ENCODE measurements around the gene FBXL13.
A peak's percentile ranks its signal among the peaks of the same experiment; 100 is the strongest.
"Not testable (repeated sequence)": the region's sequence is repeated elsewhere in the genome, so short reads cannot be mapped to it uniquely, and the experiment has no call there.

The FBXL13 gene

DNA sequence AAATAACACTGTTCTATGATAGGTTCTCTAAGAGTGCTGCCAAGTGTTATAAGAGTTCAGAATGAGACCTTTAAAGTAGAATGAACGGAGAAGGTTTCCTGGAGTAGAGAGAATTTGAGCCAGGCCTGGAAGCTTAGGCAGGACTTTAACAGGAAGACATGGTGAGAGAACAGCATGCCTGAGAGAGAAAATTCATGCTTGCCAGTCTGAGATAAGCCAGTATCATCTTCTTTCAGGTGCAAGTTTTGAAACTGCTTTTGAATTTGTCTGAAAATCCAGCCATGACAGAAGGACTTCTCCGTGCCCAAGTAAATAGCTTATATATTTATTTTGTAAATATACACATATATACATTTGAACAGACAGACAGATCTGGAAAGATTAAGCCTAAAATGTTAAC is 22.4 kb upstream of the FBXL13 start:
- Mint-ChIP-seq H3K9me3 (no peaks in the 10 kb centered on the region), H3K27ac (no peak overlapping the region), H3K36me3 (ENCODE audit: low read depth) (peaks cover 76% of the 10 kb centered on the region), H3K4me3 (no peak overlapping the region), H3K27me3 (no peaks in the 10 kb centered on the region), H3K4me1 (ENCODE audit: low read depth) (peaks cover 3% of the 10 kb centered on the region)
- DNase-seq: no peak

- not testable (repeated sequence) for H3K27me3 Mint-ChIP-seq; H3K27ac Mint-ChIP-seq; DNase-seq; H3K4me1 Mint-ChIP-seq (ENCODE audit: low read depth); H3K9me3 Mint-ChIP-seq; H3K4me3 Mint-ChIP-seq
- H3K36me3 Mint-ChIP-seq (ENCODE audit: low read depth): peaks cover 73% of the 10 kb centered on the region
Observed at GRCh38 chr7:103095558-103095957, 21.0 kb upstream of the FBXL13 start.

GRCh38 chr7:103094102-103094501 is 19.5 kb upstream of the FBXL13 start:
- no peak for DNase-seq
- H3K4me3 Mint-ChIP-seq: no peak overlapping the region
- peaks cover 76% of the 10 kb centered on the region for H3K36me3 Mint-ChIP-seq (ENCODE audit: low read depth)
- peaks cover 4% of the 10 kb centered on the region for H3K4me1 Mint-ChIP-seq (ENCODE audit: low read depth)
- no peak overlapping the region for H3K27ac Mint-ChIP-seq
- H3K9me3 Mint-ChIP-seq: no peaks in the 10 kb centered on the region
- H3K27me3 Mint-ChIP-seq: no peaks in the 10 kb centered on the region

- H3K27ac Mint-ChIP-seq: peak overlapping the region; percentile 0
- peaks cover 83% of the 10 kb centered on the region for H3K36me3 Mint-ChIP-seq (ENCODE audit: low read depth)
- peaks cover 4% of the 10 kb centered on the region for H3K4me1 Mint-ChIP-seq (ENCODE audit: low read depth)
- no peak overlapping the region for H3K4me3 Mint-ChIP-seq
- no peak for DNase-seq
- no peaks in the 10 kb centered on the region for H3K9me3 Mint-ChIP-seq
- no peaks in the 10 kb centered on the region for H3K27me3 Mint-ChIP-seq
Observed at GRCh38 chr7:103093429-103093828, 18.8 kb upstream of the FBXL13 start.

- H3K9me3 Mint-ChIP-seq; DNase-seq; H3K4me1 Mint-ChIP-seq (ENCODE audit: low read depth); H3K27ac Mint-ChIP-seq; H3K4me3 Mint-ChIP-seq; H3K27me3 Mint-ChIP-seq: not testable (repeated sequence)
- peaks cover 88% of the 10 kb centered on the region for H3K36me3 Mint-ChIP-seq (ENCODE audit: low read depth)
Observed at GRCh38 chr7:103092321-103092720, 17.7 kb upstream of the FBXL13 start.

- H3K4me1 Mint-ChIP-seq (ENCODE audit: low read depth): peaks cover 23% of the 10 kb centered on the region
- H3K9me3 Mint-ChIP-seq: no peaks in the 10 kb centered on the region
- no peak overlapping the region for H3K4me3 Mint-ChIP-seq
- no peak overlapping the region for H3K27ac Mint-ChIP-seq
- H3K36me3 Mint-ChIP-seq (ENCODE audit: low read depth): peaks cover 82% of the 10 kb centered on the region
- no peak for DNase-seq
- H3K27me3 Mint-ChIP-seq: no peaks in the 10 kb centered on the region
Observed at GRCh38 chr7:103083210-103083609, 8.6 kb upstream of the FBXL13 start.

- H3K27me3 Mint-ChIP-seq: no peaks in the 10 kb centered on the region
- peaks cover 81% of the 10 kb centered on the region for H3K36me3 Mint-ChIP-seq (ENCODE audit: low read depth)
- H3K4me3 Mint-ChIP-seq: no peak overlapping the region
- no peak overlapping the region for H3K27ac Mint-ChIP-seq
- peaks cover 29% of the 10 kb centered on the region for H3K4me1 Mint-ChIP-seq (ENCODE audit: low read depth)
- no peak for DNase-seq
- H3K9me3 Mint-ChIP-seq: no peaks in the 10 kb centered on the region
Observed at GRCh38 chr7:103082497-103082896, 7.9 kb upstream of the FBXL13 start.

DNA sequence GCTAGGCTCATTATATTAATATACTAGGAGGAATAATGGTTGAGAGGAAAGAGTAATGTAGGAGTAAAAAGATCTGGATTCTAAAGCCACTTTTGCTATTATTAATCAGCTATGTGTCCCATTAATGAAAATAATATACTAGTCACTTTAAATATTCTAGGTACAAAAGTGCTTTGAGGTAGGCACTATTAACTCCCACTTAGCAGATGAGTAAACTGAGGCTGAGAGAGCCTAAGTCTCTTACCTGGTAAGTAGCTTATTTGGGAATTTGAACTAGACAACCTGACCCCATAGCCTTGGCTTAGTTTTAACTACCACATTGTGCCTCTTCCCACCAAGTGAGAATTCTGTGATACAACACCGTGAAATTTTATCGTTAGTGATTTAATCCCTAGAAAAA is 6.3 kb upstream of the FBXL13 start:
- H3K4me3 Mint-ChIP-seq: no peak overlapping the region
- H3K9me3 Mint-ChIP-seq: no peaks in the 10 kb centered on the region
- no peak for DNase-seq
- H3K27me3 Mint-ChIP-seq: no peaks in the 10 kb centered on the region
- peaks cover 81% of the 10 kb centered on the region for H3K36me3 Mint-ChIP-seq (ENCODE audit: low read depth)
- peaks cover 44% of the 10 kb centered on the region for H3K4me1 Mint-ChIP-seq (ENCODE audit: low read depth)
- no peak overlapping the region for H3K27ac Mint-ChIP-seq

DNA sequence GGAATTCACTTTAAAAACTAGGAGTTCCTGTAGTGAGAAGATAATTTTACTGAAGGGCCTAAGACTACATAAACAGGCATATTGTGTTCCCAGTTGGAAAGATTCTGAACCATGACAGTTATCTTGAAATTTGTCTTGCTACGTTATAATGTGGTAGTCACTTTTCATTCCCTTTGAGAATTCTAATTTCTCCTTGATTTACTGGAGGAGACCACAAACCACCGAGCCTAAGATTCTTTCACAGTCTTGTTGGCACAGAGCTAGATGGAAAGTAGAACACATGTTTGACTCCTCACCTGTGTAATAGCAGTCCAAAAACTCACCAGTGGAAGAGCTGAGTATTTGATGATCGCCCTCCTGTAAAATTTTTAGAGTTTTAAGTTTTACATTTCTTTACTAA is 5.2 kb upstream of the FBXL13 start:
- no peaks in the 10 kb centered on the region for H3K9me3 Mint-ChIP-seq
- H3K27ac Mint-ChIP-seq: no peak overlapping the region
- H3K4me1 Mint-ChIP-seq (ENCODE audit: low read depth): peaks cover 51% of the 10 kb centered on the region
- H3K36me3 Mint-ChIP-seq (ENCODE audit: low read depth): peaks cover 78% of the 10 kb centered on the region
- H3K27me3 Mint-ChIP-seq: no peaks in the 10 kb centered on the region
- H3K4me3 Mint-ChIP-seq: no peak overlapping the region
- DNase-seq: no peak

DNA sequence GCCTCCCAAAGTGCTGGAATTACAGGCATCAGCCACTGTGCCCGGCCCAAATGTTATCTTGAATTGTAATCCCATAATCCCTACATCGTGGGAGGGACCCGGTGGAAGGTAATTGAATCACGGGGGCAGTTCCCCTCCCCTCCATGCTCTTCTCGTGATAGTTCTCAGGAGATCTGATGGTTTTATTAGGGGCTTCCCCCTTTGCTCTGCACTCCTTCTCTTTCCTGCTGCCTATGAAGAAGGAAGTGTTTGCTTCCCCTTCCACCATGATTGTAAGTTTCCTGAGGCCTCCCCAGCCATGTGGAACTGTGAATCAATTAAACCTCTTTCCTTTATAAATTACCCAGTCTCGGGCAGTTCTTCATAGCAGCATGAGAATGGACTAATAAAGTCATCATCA is 3.6 kb upstream of the FBXL13 start:
- H3K4me1 Mint-ChIP-seq (ENCODE audit: low read depth): peaks cover 61% of the 10 kb centered on the region
- DNase-seq, H3K27me3 Mint-ChIP-seq, H3K9me3 Mint-ChIP-seq, H3K27ac Mint-ChIP-seq, H3K4me3 Mint-ChIP-seq: not testable (repeated sequence)
- peaks cover 61% of the 10 kb centered on the region for H3K36me3 Mint-ChIP-seq (ENCODE audit: low read depth)

GRCh38 chr7:103077318-103077717 is 2.7 kb upstream of the FBXL13 start:
- Mint-ChIP-seq H3K4me3 (no peak overlapping the region), H3K27ac (no peak overlapping the region), H3K36me3 (ENCODE audit: low read depth) (peaks cover 53% of the 10 kb centered on the region), H3K27me3 (no peaks in the 10 kb centered on the region), H3K9me3 (no peaks in the 10 kb centered on the region), H3K4me1 (ENCODE audit: low read depth) (peaks cover 59% of the 10 kb centered on the region)
- DNase-seq: no peak

GRCh38 chr7:103076764-103077163 is 2.2 kb upstream of the FBXL13 start:
- Mint-ChIP-seq H3K36me3 (ENCODE audit: low read depth) (peaks cover 48% of the 10 kb centered on the region), H3K4me1 (ENCODE audit: low read depth) (peaks cover 58% of the 10 kb centered on the region), H3K27ac (peak overlapping the region; percentile 97), H3K4me3 (peak overlapping the region; percentile 97), H3K27me3 (no peaks in the 10 kb centered on the region), H3K9me3 (no peaks in the 10 kb centered on the region)
- no peak for DNase-seq

GRCh38 chr7:103075337-103075918 is 832 bp upstream of the FBXL13 start:
- H3K36me3 Mint-ChIP-seq (ENCODE audit: low read depth): peaks cover 42% of the 10 kb centered on the region
- H3K27ac Mint-ChIP-seq: peak overlapping the region; percentile 97
- H3K9me3 Mint-ChIP-seq: no peaks in the 10 kb centered on the region
- H3K4me3 Mint-ChIP-seq: peak overlapping the region; percentile 97
- peak; percentile 87 for DNase-seq
- peaks cover 54% of the 10 kb centered on the region for H3K4me1 Mint-ChIP-seq (ENCODE audit: low read depth)
- no peaks in the 10 kb centered on the region for H3K27me3 Mint-ChIP-seq

DNA sequence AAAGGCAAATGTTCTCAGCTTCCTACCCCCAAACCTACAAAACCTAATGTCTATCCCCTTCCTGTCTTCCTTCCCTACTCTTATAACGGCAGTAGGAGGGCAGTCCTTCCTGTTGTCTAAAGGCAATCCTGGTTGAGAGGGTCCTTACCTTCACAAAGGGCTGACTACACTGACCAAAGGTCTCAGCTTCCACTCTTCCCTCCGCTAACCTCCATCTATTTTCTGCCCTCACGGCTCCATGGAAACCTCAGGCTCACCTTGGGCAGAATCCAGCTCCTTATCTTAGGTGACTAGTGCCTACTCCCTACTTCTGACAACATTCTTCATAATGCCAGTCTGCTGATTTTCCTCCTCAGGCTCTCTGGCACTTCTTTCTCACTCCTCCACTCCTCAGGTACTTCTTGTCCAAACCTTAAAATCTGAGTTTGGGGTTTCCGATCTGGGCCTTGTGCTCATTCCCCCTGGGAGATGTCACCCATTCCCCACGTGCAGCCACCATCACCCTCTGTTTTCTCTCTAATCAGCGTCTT is 542 bp downstream of the FBXL13 start:
- Mint-ChIP-seq H3K9me3 (no peaks in the 10 kb centered on the region), H3K27me3 (no peaks in the 10 kb centered on the region), H3K36me3 (ENCODE audit: low read depth) (peaks cover 34% of the 10 kb centered on the region), H3K27ac (peak overlapping the region; percentile 94), H3K4me3 (peak overlapping the region; percentile 97), H3K4me1 (ENCODE audit: low read depth) (peaks cover 49% of the 10 kb centered on the region)
- DNase-seq: no peak

DNA sequence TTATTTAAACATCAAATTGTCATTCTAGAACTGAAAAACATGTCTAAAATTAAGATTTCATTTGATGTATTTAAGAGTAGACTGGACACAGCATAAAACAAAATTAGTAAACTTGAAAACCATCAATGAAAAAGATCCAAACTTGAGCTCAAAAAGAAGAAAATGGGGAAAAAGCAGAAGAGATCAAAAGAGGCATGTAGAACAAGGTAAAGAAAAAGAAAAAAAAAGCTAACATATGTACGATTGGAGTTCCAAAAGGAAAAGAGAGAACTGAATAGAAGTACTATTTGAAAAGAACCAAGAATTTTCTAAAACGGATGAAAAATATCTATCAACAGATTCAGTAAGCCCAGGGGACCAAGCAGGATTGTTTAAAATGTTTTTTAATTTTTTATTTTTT is 3.6 kb downstream of the FBXL13 start:
- no peaks in the 10 kb centered on the region for H3K27me3 Mint-ChIP-seq
- peaks cover 23% of the 10 kb centered on the region for H3K4me1 Mint-ChIP-seq (ENCODE audit: low read depth)
- no peak overlapping the region for H3K4me3 Mint-ChIP-seq
- no peak overlapping the region for H3K27ac Mint-ChIP-seq
- H3K36me3 Mint-ChIP-seq (ENCODE audit: low read depth): peaks cover 8% of the 10 kb centered on the region
- no peak for DNase-seq
- no peaks in the 10 kb centered on the region for H3K9me3 Mint-ChIP-seq
